HG02884 (cell line): ENCODE measurements around the gene DSTN.

Experiments used
- ATAC-seq: cut with Tn5 transposase; IDR thresholded peaks from one replicate; pipeline ENCODE4 v1.9.1; 2021; ENCODE audit warnings: mild to moderate bottlenecking, moderate library complexity; ENCODE audit not compliant: unreplicated experiment

Gene DSTN

DNA sequence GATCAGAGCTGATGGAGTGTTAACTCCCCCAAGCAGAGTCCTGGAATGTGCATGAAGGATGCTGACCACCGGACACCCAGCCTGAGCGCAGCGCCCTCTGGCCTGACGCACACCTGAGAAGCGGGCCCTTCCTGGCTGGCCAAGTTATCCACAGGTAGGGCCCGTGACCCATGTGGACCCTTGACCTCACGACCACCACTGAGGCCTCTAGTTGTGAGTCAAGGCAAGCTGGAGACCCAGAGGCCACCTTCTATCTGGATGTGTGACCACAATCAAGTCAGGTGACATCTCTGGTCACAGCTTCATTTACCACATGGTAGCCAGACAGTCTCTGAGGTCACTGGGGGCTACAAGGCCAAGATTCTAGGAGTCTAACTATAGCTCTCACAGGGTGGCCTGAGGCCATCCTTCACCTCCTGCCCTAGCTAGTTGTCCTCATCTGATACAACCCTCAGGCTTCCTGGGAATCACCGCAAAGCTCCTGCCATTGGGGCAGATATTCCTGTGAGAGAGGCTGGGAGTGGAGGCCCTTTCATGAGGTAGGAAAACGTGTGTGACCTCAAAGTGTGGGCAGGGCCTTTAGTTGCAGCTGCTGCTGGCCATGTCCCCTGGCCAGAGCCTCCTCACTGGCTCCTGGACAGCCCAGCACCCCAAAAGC lies 53.1 kb downstream of the DSTN start:
- ATAC-seq = no peak

DNA sequence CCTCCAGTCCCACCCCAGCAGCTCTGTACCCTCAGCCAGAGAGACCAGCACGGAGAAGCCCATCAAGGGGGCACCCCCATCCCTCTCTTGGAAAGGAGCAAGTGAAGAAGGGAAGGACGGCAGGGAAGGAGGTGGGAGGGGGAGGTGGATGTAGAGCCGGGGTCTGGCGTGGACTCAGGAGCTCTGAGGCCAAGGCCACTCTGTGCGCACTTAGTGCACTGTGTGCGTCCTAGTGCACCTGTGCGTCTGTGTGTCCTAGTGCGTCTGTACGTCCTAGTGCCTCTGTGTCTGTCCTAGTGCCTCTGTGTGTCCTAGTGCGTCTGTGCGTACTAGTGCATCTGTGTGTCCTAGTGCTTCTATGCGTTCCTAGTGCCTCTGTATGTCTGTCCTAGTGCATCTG lies 54.2 kb downstream of the DSTN start:
- no peak for ATAC-seq

- no peak for ATAC-seq
Observed at GRCh38 chr20:17624551-17625245, 54.8 kb downstream of the DSTN start.

- ATAC-seq = no peak
Observed at GRCh38 chr20:17625246-17626051, 55.6 kb downstream of the DSTN start.

- ATAC-seq = no peak
Observed at GRCh38 chr20:17626217-17627007, 56.5 kb downstream of the DSTN start.

DNA sequence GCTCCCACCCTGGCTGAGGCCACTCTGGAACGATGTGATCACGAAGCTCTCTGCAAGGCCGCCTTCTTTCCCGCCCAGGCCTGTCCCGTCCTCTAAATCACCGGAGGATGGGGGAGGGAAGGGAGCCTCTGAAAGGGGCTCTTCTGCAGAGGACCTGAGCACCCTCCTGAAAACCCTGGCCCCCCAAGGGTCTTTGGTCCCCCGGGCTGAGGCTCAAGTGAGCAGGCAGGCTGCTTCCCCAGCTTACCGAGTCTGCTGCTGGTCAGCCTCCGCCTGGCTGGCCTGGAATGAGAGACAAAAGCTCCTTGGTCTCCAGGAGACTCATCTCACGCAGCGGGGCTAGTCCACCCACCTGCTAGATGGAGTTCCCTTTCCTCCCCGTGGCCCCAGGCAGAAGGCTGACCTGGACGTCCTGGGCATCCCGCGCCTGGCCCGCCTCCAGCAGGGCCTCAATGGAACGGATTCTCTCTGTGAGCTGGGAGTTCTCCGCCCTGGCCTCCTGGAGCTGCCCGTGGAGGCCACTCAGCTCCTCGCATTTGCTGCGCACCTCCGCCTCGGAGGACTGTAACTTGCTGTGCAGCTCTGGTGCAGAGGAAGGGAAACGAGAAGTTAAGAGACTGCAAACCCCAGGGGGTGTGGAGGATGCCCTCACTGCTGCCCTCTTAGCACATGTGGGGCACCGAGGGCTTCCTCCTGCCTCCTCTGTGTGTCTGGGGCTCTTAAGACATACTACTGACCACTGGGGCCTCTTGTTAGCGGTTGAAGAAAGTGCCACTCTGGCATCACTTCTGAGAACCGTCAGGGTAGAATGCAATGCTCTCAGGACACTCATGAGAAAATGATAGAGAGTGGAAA lies 57.5 kb downstream of the DSTN start:
- no peak for ATAC-seq

GRCh38 chr20:17628101-17628841 lies 58.4 kb downstream of the DSTN start:
- ATAC-seq = no peak

- ATAC-seq = no peak
Observed at GRCh38 chr20:17629025-17629424, 59.1 kb downstream of the DSTN start.

GRCh38 chr20:17629678-17630089 lies 59.8 kb downstream of the DSTN start:
- ATAC-seq = no peak

DNA sequence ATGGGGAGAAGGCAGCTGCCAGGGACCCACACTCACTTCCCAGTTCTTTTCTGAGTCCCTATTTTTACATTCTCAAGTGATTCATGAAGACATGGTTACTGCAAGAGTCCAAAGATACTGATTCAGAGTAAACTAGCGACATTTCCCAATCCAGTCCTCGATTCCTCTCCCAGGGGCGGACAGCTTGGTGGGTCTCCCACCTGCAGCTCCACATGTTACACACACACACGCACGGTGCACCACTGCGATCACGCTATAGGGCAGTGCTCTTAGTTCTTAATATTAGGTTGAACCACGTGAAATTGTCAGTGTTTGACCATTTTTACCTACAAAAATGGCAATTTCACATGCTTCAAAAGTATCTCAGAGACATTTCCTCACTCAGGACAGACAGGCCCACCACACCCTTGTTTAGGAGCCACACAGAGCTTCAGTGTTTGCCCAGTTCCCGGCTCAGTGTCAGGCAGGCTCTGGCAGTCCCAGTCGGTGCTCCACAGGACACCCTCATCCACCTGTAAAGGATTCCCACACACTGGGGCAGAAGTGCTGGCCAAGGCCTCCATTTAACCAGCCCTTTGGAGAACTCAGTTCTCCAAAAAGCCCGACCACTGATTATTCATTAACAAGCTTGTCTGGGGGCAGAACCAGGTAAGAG lies 60.4 kb downstream of the DSTN start:
- ATAC-seq = no peak

DNA sequence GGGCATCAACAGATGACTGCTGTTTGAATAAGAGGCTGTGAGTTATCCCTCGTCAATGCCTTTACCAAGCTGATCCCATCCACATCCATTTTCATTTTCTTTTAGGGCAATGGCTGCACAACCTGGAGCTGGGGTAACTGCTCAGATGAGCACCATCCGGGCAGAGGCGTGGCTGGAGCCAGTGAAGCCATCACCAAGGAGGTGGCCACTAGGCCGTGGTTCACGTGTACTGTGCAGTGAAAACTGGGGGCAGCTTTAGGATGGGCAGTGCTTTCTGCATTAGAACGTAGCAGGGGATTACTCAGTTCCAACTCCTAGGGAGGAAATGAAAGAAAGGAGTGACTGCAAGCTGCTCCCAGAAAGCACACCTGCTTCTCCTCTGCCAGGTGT lies 60.9 kb downstream of the DSTN start:
- ATAC-seq = no peak

- ATAC-seq = no peak
Observed at GRCh38 chr20:17631576-17632319, 61.9 kb downstream of the DSTN start.

DNA sequence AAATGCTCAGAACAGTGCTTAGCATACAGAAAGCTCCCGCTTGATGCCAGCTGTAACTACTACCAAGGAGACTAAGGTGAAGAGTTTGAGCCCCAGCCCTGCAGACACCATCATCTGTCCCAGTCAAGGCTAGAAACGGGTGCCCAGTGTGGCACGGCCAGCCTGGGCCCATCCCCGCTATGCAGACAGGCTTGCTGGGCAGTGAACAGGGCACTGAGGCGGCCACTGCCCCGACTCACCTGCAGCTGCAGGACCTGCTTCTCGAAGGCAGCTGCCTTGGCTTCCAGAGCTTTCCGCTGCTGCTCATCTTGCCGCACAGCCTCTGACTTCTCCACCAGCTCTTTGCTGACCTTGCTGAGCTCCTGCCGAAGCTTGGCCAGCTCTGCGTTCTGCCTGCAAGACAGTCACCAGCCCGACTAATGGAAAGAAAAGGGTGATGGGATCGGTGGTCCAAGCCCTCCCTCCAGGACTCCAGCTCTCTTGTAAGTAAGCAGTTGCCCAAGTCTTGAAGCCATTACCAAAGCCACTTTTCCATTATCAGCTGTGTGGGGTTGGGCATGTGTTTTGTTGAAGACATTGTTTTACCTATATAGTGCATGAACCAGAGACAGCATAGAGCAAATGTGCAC lies 63.5 kb downstream of the DSTN start:
- no peak for ATAC-seq

- ATAC-seq = no peak
Observed at GRCh38 chr20:17633850-17634500, 64.1 kb downstream of the DSTN start.

DNA sequence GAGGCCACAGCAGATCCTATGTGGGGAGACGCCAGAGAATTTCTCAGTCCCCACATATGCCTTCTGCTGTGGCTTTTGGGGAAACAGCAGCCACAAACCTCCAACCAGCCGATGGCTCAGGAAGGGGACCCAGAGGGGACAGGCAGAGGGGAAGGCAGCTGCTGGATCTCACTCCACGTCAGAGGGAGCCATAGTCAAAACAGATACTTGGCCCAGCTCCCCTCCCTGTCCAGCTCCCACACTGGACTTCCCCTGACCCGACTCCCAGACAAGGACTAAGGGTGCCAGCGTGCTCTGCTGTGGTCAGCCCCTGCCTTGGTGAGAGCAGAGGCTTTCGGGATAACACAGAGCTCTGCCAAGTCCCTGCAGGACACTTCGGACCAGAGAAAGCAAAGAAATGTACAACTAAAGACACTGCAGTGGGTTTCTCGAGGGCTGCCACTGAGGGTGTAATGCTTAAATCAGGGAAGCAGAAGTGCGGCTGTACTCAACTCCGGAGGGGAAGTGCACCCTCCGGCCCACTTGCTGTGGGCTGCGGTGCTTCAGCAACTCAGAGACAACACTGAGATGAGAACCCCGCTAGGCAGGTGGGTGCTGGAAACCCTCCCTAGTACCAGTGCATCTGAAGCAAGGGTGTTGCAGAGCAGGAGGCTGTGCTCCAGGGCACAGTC lies 64.9 kb downstream of the DSTN start:
- ATAC-seq = no peak

DNA sequence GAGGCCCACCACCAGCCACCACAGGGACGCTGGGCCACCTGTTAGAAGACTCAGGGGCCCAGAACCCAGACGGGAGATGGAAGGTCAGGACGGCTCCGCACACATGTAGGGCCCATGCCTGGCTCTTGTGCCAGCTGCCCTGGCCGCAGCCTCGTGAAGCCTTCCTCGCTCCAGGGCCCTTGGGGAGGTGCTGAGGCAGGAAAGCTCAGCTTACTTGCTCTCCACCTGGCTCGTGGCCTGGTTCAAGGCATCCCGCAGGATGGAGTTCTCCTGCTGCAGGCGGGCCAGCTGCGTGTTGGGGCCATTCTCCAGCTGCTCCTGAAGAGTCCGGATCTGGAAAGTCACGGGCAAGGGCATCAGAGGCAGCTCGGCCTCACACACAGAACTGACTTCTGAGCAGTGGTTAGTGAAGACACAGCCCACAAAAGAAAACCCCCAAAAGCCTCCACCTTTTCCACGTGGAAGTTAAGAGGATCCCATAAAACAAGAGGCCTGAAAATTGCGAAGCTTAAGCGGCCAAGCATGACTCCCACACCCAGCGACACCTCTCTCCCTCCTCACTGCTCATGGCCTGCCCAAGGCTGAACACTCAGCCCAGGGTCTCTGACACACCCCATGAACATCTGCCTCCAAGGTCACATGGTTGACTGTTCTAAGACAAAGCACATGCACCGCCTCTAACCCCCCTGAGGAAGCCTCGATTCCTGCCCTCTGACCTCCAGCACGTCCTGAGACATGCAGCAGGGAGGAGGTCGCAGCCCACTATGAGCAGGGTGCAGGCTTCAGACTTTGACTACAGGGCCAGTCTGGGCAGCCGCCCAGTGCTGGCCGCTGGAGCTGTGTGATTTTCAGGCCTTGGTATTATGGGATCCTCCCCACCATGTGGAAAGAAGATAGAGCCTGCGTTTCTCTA lies 65.7 kb downstream of the DSTN start:
- ATAC-seq = no peak
